Hematopoietic multipotent progenitor cell treated with erythropoietin and hydrocortisone succinate and interleukin-3 and kit ligand, for 6 days (in vitro differentiated cells): ENCODE data around the gene YBEY.
"Not testable (repeated sequence)": the region's sequence is repeated elsewhere in the genome, so short reads cannot be mapped to it uniquely, and the experiment has no call there.

Source experiments
- DNase-seq: peaks from one replicate; pipeline ENCODE4 v3.0.0-alpha.2; 2015

YBEY gene

GRCh38 chr21:46307625-46308024, 21.5 kb downstream of the YBEY start:
- peak; percentile 79 for DNase-seq

- no peak for DNase-seq
Observed at GRCh38 chr21:46308431-46308830, 22.3 kb downstream of the YBEY start.

GRCh38 chr21:46310260-46310659, 24.1 kb downstream of the YBEY start:
- DNase-seq = not testable (repeated sequence)

- DNase-seq = no peak
Observed at GRCh38 chr21:46311568-46311967, 25.4 kb downstream of the YBEY start.

GRCh38 chr21:46312949-46313348, 26.8 kb downstream of the YBEY start:
- DNase-seq = no peak

- DNase-seq = no peak
Observed at GRCh38 chr21:46314441-46315020, 28.4 kb downstream of the YBEY start.

GRCh38 chr21:46316708-46317324, 30.7 kb downstream of the YBEY start:
- DNase-seq = no peak

- DNase-seq = peak; percentile 43
Observed at GRCh38 chr21:46317710-46318463, 31.7 kb downstream of the YBEY start.

GRCh38 chr21:46318464-46318845, 32.3 kb downstream of the YBEY start:
- no peak for DNase-seq

GRCh38 chr21:46319186-46319585, 33.0 kb downstream of the YBEY start:
- peak; percentile 16 for DNase-seq

GRCh38 chr21:46320331-46320801, 34.2 kb downstream of the YBEY start:
- DNase-seq = peak; percentile 99

GRCh38 chr21:46322351-46323226, 36.4 kb downstream of the YBEY start:
- peak; percentile 44 for DNase-seq

- DNase-seq = no peak
Observed at GRCh38 chr21:46323227-46323709, 37.1 kb downstream of the YBEY start.

GRCh38 chr21:46323710-46324389, 37.7 kb downstream of the YBEY start, which contains the start of the genes C21orf58 and PCNT:
Gene C21orf58 (minus strand): TSS chr21:46323870. CDS start chr21:46322738, 1,132 bp downstream.
Gene PCNT (plus strand): TSS chr21:46324156. CDS start chr21:46324229, 73 bp downstream.
- DNase-seq = peak; percentile 98

- DNase-seq = peak; percentile 88
Observed at GRCh38 chr21:46324390-46325072, 38.4 kb downstream of the YBEY start.

- DNase-seq = peak; percentile 72
Observed at GRCh38 chr21:46325073-46325912, 39.2 kb downstream of the YBEY start.

GRCh38 chr21:46326110-46326703, 40.1 kb downstream of the YBEY start:
- no peak for DNase-seq

- no peak for DNase-seq
Observed at GRCh38 chr21:46327711-46328110, 41.6 kb downstream of the YBEY start.

- DNase-seq = no peak
Observed at GRCh38 chr21:46328151-46328550, 42.0 kb downstream of the YBEY start.

- DNase-seq = no peak
Observed at GRCh38 chr21:46329796-46330195, 43.7 kb downstream of the YBEY start.
